HG03442 (cell line): Measurements from ENCODE around the gene SYNM.
"Not testable (repeated sequence)": the region's sequence is repeated elsewhere in the genome, so short reads cannot be mapped to it uniquely, and the experiment has no call there.

Experiments
- ATAC-seq: cut with Tn5 transposase; IDR thresholded peaks from one replicate; pipeline ENCODE4 v1.9.1; 2021; ENCODE audit warnings: mild to moderate bottlenecking, moderate library complexity; ENCODE audit not compliant: unreplicated experiment

The SYNM gene

GRCh38 chr15:99104788-99105513 lies at the start of gene SYNM:
TSS of gene SYNM (plus strand) at chr15:99105080. CDS start at chr15:99105200, 120 bp downstream.
- peak; percentile 64 for ATAC-seq

GRCh38 chr15:99055555-99056134 lies 49.2 kb upstream of the SYNM start:
- ATAC-seq: no peak

GRCh38 chr15:99057020-99057419 lies 47.9 kb upstream of the SYNM start:
- ATAC-seq: no peak

GRCh38 chr15:99057697-99058420 lies 47.0 kb upstream of the SYNM start:
- ATAC-seq: no peak

- no peak for ATAC-seq
Observed at GRCh38 chr15:99058421-99058870, 46.4 kb upstream of the SYNM start.

- ATAC-seq: peak; percentile 68
Observed at GRCh38 chr15:99059010-99059981, 45.6 kb upstream of the SYNM start.

- ATAC-seq: not testable (repeated sequence)
Observed at GRCh38 chr15:99060186-99060585, 44.7 kb upstream of the SYNM start.

GRCh38 chr15:99062226-99062625 lies 42.7 kb upstream of the SYNM start:
- ATAC-seq: no peak

- no peak for ATAC-seq
Observed at GRCh38 chr15:99068186-99068585, 36.7 kb upstream of the SYNM start.

- ATAC-seq: no peak
Observed at GRCh38 chr15:99070208-99070607, 34.7 kb upstream of the SYNM start.

GRCh38 chr15:99071091-99071680 lies 33.7 kb upstream of the SYNM start:
- ATAC-seq: no peak

- peak; percentile 47 for ATAC-seq
Observed at GRCh38 chr15:99073008-99073717, 31.7 kb upstream of the SYNM start.

GRCh38 chr15:99074446-99074845 lies 30.4 kb upstream of the SYNM start:
- ATAC-seq: no peak

- not testable (repeated sequence) for ATAC-seq
Observed at GRCh38 chr15:99075059-99075652, 29.7 kb upstream of the SYNM start.

- no peak for ATAC-seq
Observed at GRCh38 chr15:99076109-99076508, 28.8 kb upstream of the SYNM start.

GRCh38 chr15:99076555-99077308 lies 28.1 kb upstream of the SYNM start:
- ATAC-seq: peak; percentile 78

- no peak for ATAC-seq
Observed at GRCh38 chr15:99082798-99083197, 22.1 kb upstream of the SYNM start.

- no peak for ATAC-seq
Observed at GRCh38 chr15:99084965-99085364, 19.9 kb upstream of the SYNM start.
